DOHH2 (cell line): ENCODE data around the gene PRKN.

Experiments used
- H3F3A ChIP-seq: fragments of 200-600 bp; sonication (generic), shearing (Covaris generic); 2 replicates; pipeline ENCODE4 v1.6.0; 2016; ENCODE audit warnings: antibody characterized with exemption, mild to moderate bottlenecking; ENCODE audit not compliant: control insufficient read depth, insufficient read depth
- H3K27ac ChIP-seq: fragments of 200-600 bp; sonication (generic); 2 replicates; pipeline ENCODE4 v1.5.1; 2014; ENCODE audit warnings: low read depth, mild to moderate bottlenecking, low read length, moderate library complexity
- H3K27me3 ChIP-seq: fragments of 200-600 bp; sonication (generic); 2 replicates; pipeline ENCODE4 v1.6.1; 2014; ENCODE audit warnings: mild to moderate bottlenecking, low read length, mixed read lengths; ENCODE audit not compliant: control insufficient read depth
- H3K36me3 ChIP-seq: fragments of 200-600 bp; sonication (generic); 2 replicates; pipeline ENCODE4 v1.6.1; 2014; ENCODE audit warnings: mild to moderate bottlenecking, low read length, moderate library complexity, mixed read lengths; ENCODE audit not compliant: control insufficient read depth
- H3K4me1 ChIP-seq: fragments of 200-600 bp; sonication (generic); 2 replicates; pipeline ENCODE4 v1.6.1; 2014; ENCODE audit warnings: mild to moderate bottlenecking, low read length, mixed read lengths; ENCODE audit not compliant: control insufficient read depth
- H3K4me2 ChIP-seq: fragments of 200-600 bp; sonication (generic); 2 replicates; pipeline ENCODE4 v1.6.0; 2014; ENCODE audit warnings: mild to moderate bottlenecking, low read length, moderate library complexity
- H3K4me3 ChIP-seq: fragments of 200-600 bp; sonication (generic); 2 replicates; pipeline ENCODE4 v1.5.1; 2014; ENCODE audit warnings: mild to moderate bottlenecking, low read length, mixed read lengths
- H3K79me2 ChIP-seq: fragments of 200-600 bp; sonication (generic); 2 replicates; pipeline ENCODE4 v1.6.1; 2014; ENCODE audit warnings: mild to moderate bottlenecking, low read length, mixed read lengths; ENCODE audit not compliant: control insufficient read depth
- H3K9me2 ChIP-seq: fragments of 200-600 bp; sonication (generic); replicated peaks from 2 replicates; pipeline ENCODE4 v1.6.1; 2014; ENCODE audit warnings: mild to moderate bottlenecking, low read length, mixed read lengths; ENCODE audit not compliant: control insufficient read depth
- H3K9me3 ChIP-seq: fragments of 200-600 bp; sonication (generic); 2 replicates; pipeline ENCODE4 v1.6.1; 2014; ENCODE audit warnings: antibody characterized with exemption, low read length, mixed read lengths; ENCODE audit not compliant: control insufficient read depth, insufficient read depth
- H4K20me1 ChIP-seq: fragments of 200-600 bp; sonication (generic); 2 replicates; pipeline ENCODE4 v1.6.0; 2014; ENCODE audit warnings: low read depth, mild to moderate bottlenecking, antibody characterized with exemption, low read length, moderate library complexity; ENCODE audit not compliant: control insufficient read depth, insufficient read depth
- CTCF ChIP-seq: fragments of 200-600 bp; sonication (generic); IDR thresholded peaks from one replicate; pipeline ENCODE4 v1.5.1; 2014; ENCODE audit warnings: antibody characterized with exemption, mild to moderate bottlenecking, low read depth, low read length; ENCODE audit not compliant: poor library complexity, severe bottlenecking
- EZH2phosphoT487 ChIP-seq: fragments of 200-600 bp; sonication (generic); IDR thresholded peaks from 2 replicates; pipeline ENCODE4 v1.6.1; 2017; ENCODE audit warnings: borderline replicate concordance, mild to moderate bottlenecking, antibody characterized with exemption, low read length, moderate library complexity, mixed read lengths

PRKN gene

GRCh38 chr6:162230147-162230752, 497.3 kb downstream of the PRKN start:
- no peaks in the 10 kb centered on the region for H3K9me3 ChIP-seq
- no peaks in the 10 kb centered on the region for H3K4me1 ChIP-seq
- no peaks in the 10 kb centered on the region for H3K36me3 ChIP-seq
- H3K4me3 ChIP-seq: no peak overlapping the region
- no peak overlapping the region for H3K4me2 ChIP-seq
- no peaks in the 10 kb centered on the region for H3F3A ChIP-seq
- no peaks in the 10 kb centered on the region for H3K9me2 ChIP-seq
- TF ChIP-seq EZH2phosphoT487 (no peak), CTCF (no peak)
- H3K27ac ChIP-seq: no peak overlapping the region
- no peaks in the 10 kb centered on the region for H3K27me3 ChIP-seq
- no peaks in the 10 kb centered on the region for H3K79me2 ChIP-seq
- no peaks in the 10 kb centered on the region for H4K20me1 ChIP-seq

- no peaks in the 10 kb centered on the region for H4K20me1 ChIP-seq
- no peak overlapping the region for H3K4me2 ChIP-seq
- H3K27ac ChIP-seq: no peak overlapping the region
- H3K4me1 ChIP-seq: no peaks in the 10 kb centered on the region
- no peak overlapping the region for H3K4me3 ChIP-seq
- TF ChIP-seq EZH2phosphoT487 (no peak), CTCF (no peak)
- H3K9me2 ChIP-seq: no peaks in the 10 kb centered on the region
- H3K79me2 ChIP-seq: no peaks in the 10 kb centered on the region
- H3K36me3 ChIP-seq: no peaks in the 10 kb centered on the region
- H3K9me3 ChIP-seq: no peaks in the 10 kb centered on the region
- H3F3A ChIP-seq: no peaks in the 10 kb centered on the region
- H3K27me3 ChIP-seq: no peaks in the 10 kb centered on the region
Observed at GRCh38 chr6:162229093-162229492, 498.5 kb downstream of the PRKN start.

- no peaks in the 10 kb centered on the region for H3K79me2 ChIP-seq
- H3K9me2 ChIP-seq: no peaks in the 10 kb centered on the region
- H3K4me1 ChIP-seq: no peaks in the 10 kb centered on the region
- no peak overlapping the region for H3K4me2 ChIP-seq
- TF ChIP-seq EZH2phosphoT487 (no peak), CTCF (no peak)
- no peaks in the 10 kb centered on the region for H3K9me3 ChIP-seq
- H3K4me3 ChIP-seq: no peak overlapping the region
- H3K36me3 ChIP-seq: no peaks in the 10 kb centered on the region
- no peaks in the 10 kb centered on the region for H3K27me3 ChIP-seq
- H4K20me1 ChIP-seq: no peaks in the 10 kb centered on the region
- H3F3A ChIP-seq: no peaks in the 10 kb centered on the region
- no peak overlapping the region for H3K27ac ChIP-seq
Observed at GRCh38 chr6:162226803-162227202, 500.8 kb downstream of the PRKN start.

- no peak overlapping the region for H3K4me2 ChIP-seq
- TF ChIP-seq CTCF (no peak), EZH2phosphoT487 (no peak)
- no peak overlapping the region for H3K27ac ChIP-seq
- no peaks in the 10 kb centered on the region for H3K27me3 ChIP-seq
- H3K4me1 ChIP-seq: no peaks in the 10 kb centered on the region
- H3K79me2 ChIP-seq: no peaks in the 10 kb centered on the region
- H3K36me3 ChIP-seq: no peaks in the 10 kb centered on the region
- no peaks in the 10 kb centered on the region for H3F3A ChIP-seq
- H4K20me1 ChIP-seq: no peaks in the 10 kb centered on the region
- no peaks in the 10 kb centered on the region for H3K9me3 ChIP-seq
- no peaks in the 10 kb centered on the region for H3K9me2 ChIP-seq
- H3K4me3 ChIP-seq: no peak overlapping the region
Observed at GRCh38 chr6:162222521-162222920, 505.0 kb downstream of the PRKN start.
